H9 (cell line): Measurements from ENCODE around the gene TEF. TPM values are rescaled to one million over a fixed set of nuclear protein-coding genes. Genes with fewer than 3 reads are reported as not detected.

Source experiments
- DNase-seq: peaks from one replicate; pipeline ENCODE4 v3.0.0-alpha.2; 2017
- H2AFZ ChIP-seq: one replicate; pipeline ENCODE4 v1.6.1; 2013; ENCODE audit warnings: mild to moderate bottlenecking, low read length, control low read depth, moderate library complexity
- H2AK5ac ChIP-seq: 2 replicates; pipeline ENCODE4 v1.6.1; 2013; ENCODE audit warnings: low read length, control low read depth, mixed read lengths; ENCODE audit not compliant: insufficient read length
- H2BK120ac ChIP-seq: one replicate; pipeline ENCODE4 v1.6.1; 2013; ENCODE audit warnings: low read depth, mild to moderate bottlenecking, low read length, control low read depth, inconsistent platforms; ENCODE audit not compliant: poor library complexity, severe bottlenecking
- H2BK12ac ChIP-seq: 2 replicates; pipeline ENCODE4 v1.6.1; 2013; ENCODE audit warnings: low read length, control low read depth, mixed read lengths, low read depth; ENCODE audit not compliant: insufficient read length
- H2BK15ac ChIP-seq: 2 replicates; pipeline ENCODE4 v1.6.1; 2013; ENCODE audit warnings: low read depth, low read length, control low read depth
- H2BK20ac ChIP-seq: one replicate; pipeline ENCODE4 v1.6.1; 2013; ENCODE audit warnings: low read depth, mild to moderate bottlenecking, low read length, control low read depth, inconsistent platforms; ENCODE audit not compliant: poor library complexity, severe bottlenecking
- H2BK5ac ChIP-seq: 2 replicates; pipeline ENCODE4 v1.6.1; 2013; ENCODE audit warnings: low read length, control low read depth, mixed read lengths; ENCODE audit not compliant: insufficient read length
- H3K14ac ChIP-seq: 2 replicates; pipeline ENCODE4 v1.6.1; 2013; ENCODE audit warnings: low read length, control low read depth; ENCODE audit not compliant: insufficient read depth
- H3K18ac ChIP-seq: 2 replicates; pipeline ENCODE4 v1.6.1; 2013; ENCODE audit warnings: low read depth, mild to moderate bottlenecking, mixed read lengths, low read length, control low read depth; ENCODE audit not compliant: insufficient read length
- H3K23ac ChIP-seq: 2 replicates; pipeline ENCODE4 v1.6.1; 2013; ENCODE audit warnings: low read length, control low read depth, mixed read lengths, low read depth; ENCODE audit not compliant: insufficient read length
- H3K23me2 ChIP-seq: 2 replicates; pipeline ENCODE4 v1.6.1; 2013; ENCODE audit warnings: low read depth, mild to moderate bottlenecking, mixed read lengths, low read length, control low read depth; ENCODE audit not compliant: insufficient read length, poor library complexity, severe bottlenecking
- H3K27ac ChIP-seq: 2 replicates; pipeline ENCODE4 v1.5.1; 2013; ENCODE audit warnings: low read length, control low read depth, mixed read lengths, low read depth; ENCODE audit not compliant: insufficient read length
- H3K27me3 ChIP-seq: 2 replicates; pipeline ENCODE4 v1.6.1; 2013; ENCODE audit warnings: low read length, control low read depth, inconsistent platforms; ENCODE audit not compliant: insufficient read depth
- H3K4ac ChIP-seq: 2 replicates; pipeline ENCODE4 v1.6.1; 2013; ENCODE audit warnings: low read depth, mild to moderate bottlenecking, control low read depth, inconsistent platforms, low read length, moderate library complexity
- H3K4me1 ChIP-seq: 2 replicates; pipeline ENCODE4 v1.6.1; 2013; ENCODE audit warnings: low read length, control low read depth, inconsistent platforms; ENCODE audit not compliant: insufficient read depth
- H3K4me2 ChIP-seq: 2 replicates; pipeline ENCODE4 v1.6.1; 2013; ENCODE audit warnings: low read length, control low read depth, mixed read lengths; ENCODE audit not compliant: insufficient read length, insufficient read depth
- H3K56ac ChIP-seq: 2 replicates; pipeline ENCODE4 v1.6.1; 2013; ENCODE audit warnings: low read depth, mild to moderate bottlenecking, mixed read lengths, low read length, control low read depth; ENCODE audit not compliant: insufficient read length
- H3K79me1 ChIP-seq: 2 replicates; pipeline ENCODE4 v1.6.1; 2013; ENCODE audit warnings: low read depth, mild to moderate bottlenecking, moderate library complexity, low read length, control low read depth, inconsistent platforms; ENCODE audit not compliant: insufficient read depth, poor library complexity, severe bottlenecking
- H3K79me2 ChIP-seq: 2 replicates; pipeline ENCODE4 v1.6.1; 2013; ENCODE audit warnings: low read length, control low read depth, inconsistent platforms; ENCODE audit not compliant: insufficient read depth
- H3K9ac ChIP-seq: 2 replicates; pipeline ENCODE4 v1.6.1; 2013; ENCODE audit warnings: low read length, control low read depth, mixed read lengths; ENCODE audit not compliant: insufficient read length; ENCODE audit errors: extremely low read depth
- H3K9me3 ChIP-seq: one replicate; pipeline ENCODE4 v1.6.1; 2013; ENCODE audit warnings: low read depth, low read length, inconsistent platforms; ENCODE audit not compliant: control insufficient read depth
- H3T11ph ChIP-seq: one replicate; pipeline ENCODE4 v1.6.1; 2013; ENCODE audit warnings: mild to moderate bottlenecking, low read length, control low read depth, inconsistent platforms
- H4K20me1 ChIP-seq: one replicate; pipeline ENCODE4 v1.6.1; 2013; ENCODE audit not compliant: control insufficient read depth, insufficient read length, insufficient read depth
- H4K5ac ChIP-seq: 2 replicates; pipeline ENCODE4 v1.6.1; 2013; ENCODE audit warnings: low read depth, mild to moderate bottlenecking, mixed read lengths, low read length, control low read depth; ENCODE audit not compliant: insufficient read length
- H4K8ac ChIP-seq: replicated peaks from 2 replicates; pipeline ENCODE4 v1.6.1; 2013; ENCODE audit warnings: low read length, control low read depth, mixed read lengths, low read depth; ENCODE audit not compliant: insufficient read length
- H4K91ac ChIP-seq: 2 replicates; pipeline ENCODE4 v1.6.1; 2013; ENCODE audit warnings: low read depth, mild to moderate bottlenecking, moderate library complexity, mixed read lengths, low read length, control low read depth; ENCODE audit not compliant: insufficient read length
- H3K27ac Mint-ChIP-seq, 3 experiments: 2 replicates in 2 of 3; 3 replicates in 1 of 3; pipeline ENCODE4 v1.8.0; 2020 to 2021; ENCODE audit warnings: mixed read lengths in 3 of 3, mild to moderate bottlenecking in 1 of 3, moderate library complexity in 1 of 3
- H3K27me3 Mint-ChIP-seq: 2 replicates; pipeline ENCODE4 v1.8.0; 2021; ENCODE audit warnings: low read depth, mild to moderate bottlenecking, moderate library complexity, mixed read lengths
- H3K36me3 Mint-ChIP-seq, 3 experiments: 2 replicates in 2 of 3; 3 replicates in 1 of 3; pipeline ENCODE4 v1.8.0; 2020 to 2021; ENCODE audit warnings: low read depth in 3 of 3, mixed read lengths in 3 of 3; ENCODE audit not compliant: insufficient read depth in 1 of 3
- H3K4me1 Mint-ChIP-seq, 2 experiments: 2 replicates each; pipeline ENCODE4 v1.8.0; 2020; ENCODE audit warnings: mixed read lengths in 2 of 2
- H3K4me3 Mint-ChIP-seq, 2 experiments: 2 replicates in 1 of 2; 3 replicates in 1 of 2; pipeline ENCODE4 v1.8.0; 2020 to 2021; ENCODE audit warnings: mild to moderate bottlenecking in 2 of 2, mixed read lengths in 2 of 2, moderate library complexity in 1 of 2
- H3K9me3 Mint-ChIP-seq, 2 experiments: 2 replicates in 1 of 2; 3 replicates in 1 of 2; pipeline ENCODE4 v1.8.0; 2020; ENCODE audit warnings: mild to moderate bottlenecking in 2 of 2, mixed read lengths in 2 of 2, moderate library complexity in 1 of 2
- CTCF ChIP-seq: fragments of 200-600 bp; sonication (generic); conservative IDR thresholded peaks from 3 replicates; pipeline ENCODE4 v1.8.0; 2021; ENCODE audit warnings: antibody characterized with exemption, mild to moderate bottlenecking
- WGBS: extraction: QIAGEN DNeasy Blood & Tissue Kit; methylation state at CpG from one replicate; pipeline ENCODE4 v1.1.7; 2013; ENCODE audit warnings: missing lambda C conversion rate, low lambda C conversion rate, mixed read lengths; ENCODE audit not compliant: insufficient read length; ENCODE audit errors: extremely low coverage; 5-methylcytosine and 5-hydroxymethylcytosine counted together
- total RNA-seq: library from RNA; stranded (reverse); gene quantifications from 2 replicates; pipeline ENCODE4 v1.2.1, GENCODE V29; 2021

The TEF gene
- total RNA-seq, 1 experiment from 2014 or later = 17.9 TPM

GRCh38 chr22:41446639-41447434 is 65.1 kb downstream of the TEF start, which contains the start of gene TOB2:
TOB2 (minus strand) TSS chr22:41446801; CDS start chr22:41437345, 9,456 bp downstream.
- Histone ChIP-seq H3K4ac (peak within 1 kb of the TSS; percentile 24; the same call in 1 of the 2 replicates), H4K8ac (no peak within 1 kb of the TSS), H4K91ac (no peak within 1 kb of the TSS), H2BK15ac (no peak within 1 kb of the TSS), H2BK12ac (no peak within 1 kb of the TSS), H3K4me2 (peak within 1 kb of the TSS; percentile 82), H2BK5ac (peak within 1 kb of the TSS; percentile 23), H3K23ac (no peak within 1 kb of the TSS), H3K27me3 (no peaks in the 10 kb centered on the region), H4K20me1 (no peaks in the 10 kb centered on the region), H3K23me2 (peaks cover 23% of the 10 kb centered on the region), H2BK120ac (peak within 1 kb of the TSS; percentile 62), H2AK5ac (no peak within 1 kb of the TSS), H3K79me1 (peaks cover 4% of the 10 kb centered on the region), H3K9ac (peak within 1 kb of the TSS; percentile 68), H3K14ac (peak within 1 kb of the TSS; percentile 85), H3K4me1 (no peaks in the 10 kb centered on the region; the same call in 1 of the 2 replicates), H2AFZ (no peak within 1 kb of the TSS), H4K5ac (no peak within 1 kb of the TSS), H2BK20ac (no peak within 1 kb of the TSS), H3K27ac (peak within 1 kb of the TSS; percentile 33), H3K79me2 (peaks cover 24% of the 10 kb centered on the region; the same call in 1 of the 2 replicates), H3K9me3 (no peaks in the 10 kb centered on the region), H3K56ac (no peak within 1 kb of the TSS), H3K18ac (peak within 1 kb of the TSS; percentile 80), H3T11ph (no peak within 1 kb of the TSS)
- WGBS = no CpG with 5 or more reads among the region's 85 CpGs
- peaks cover 17 to 39% (median 39%) of the 10 kb centered on the region in 3 experiments for H3K36me3 Mint-ChIP-seq
- TF ChIP-seq CTCF = no peak
- peak within 1 kb of the TSS; percentile 96 for H3K4me3 Mint-ChIP-seq
- no peaks in the 10 kb centered on the region for H3K9me3 Mint-ChIP-seq
- peaks cover 14 to 25% of the 10 kb centered on the region in 2 experiments for H3K4me1 Mint-ChIP-seq
- DNase-seq = peak; percentile 96
- peak within 1 kb of the TSS; percentile 99 to 100 (median 100) for H3K27ac Mint-ChIP-seq
- H3K27me3 Mint-ChIP-seq = peaks cover 2% of the 10 kb centered on the region; the same call in 1 of the 2 replicates
